ENCODE data around the gene PGRMC2.

- TF ChIP-seq CTCF (IDR thresholded peaks at IDR 0.05; ENCODE audit: poor library complexity) (no peak), EZH2phosphoT487 (IDR thresholded peaks at IDR 0.05; ENCODE audit: low read depth, severe bottlenecking, unreplicated experiment) (no peak)
These were observed 2.3 kb downstream of the PGRMC2 start for GRCh38 chr4:128285085-128285997.
